Muscle layer of colon (tissue), 2 donors: Measurements from ENCODE around the gene EIF4G3.
A peak's percentile ranks its signal among the peaks of the same experiment; 100 is the strongest.

Source experiments
- H3K27ac ChIP-seq: one replicate; pipeline ENCODE4 v1.7.0; 2013; ENCODE audit warnings: low read depth, mild to moderate bottlenecking, low read length, moderate library complexity
- H3K27me3 ChIP-seq, 2 donors: one replicate each; pipeline ENCODE4 v1.7.0; 2013; ENCODE audit warnings: low read length in 2 of 2, mild to moderate bottlenecking in 2 of 2; ENCODE audit not compliant: insufficient read depth in 2 of 2, control insufficient read depth in 1 of 2
- H3K36me3 ChIP-seq: one replicate; pipeline ENCODE4 v1.7.0; 2013; ENCODE audit warnings: mild to moderate bottlenecking, low read length; ENCODE audit not compliant: insufficient read depth
- H3K4me1 ChIP-seq: one replicate; pipeline ENCODE4 v1.7.0; 2013; ENCODE audit warnings: mild to moderate bottlenecking, low read length; ENCODE audit not compliant: insufficient read depth
- H3K4me3 ChIP-seq, 2 donors: one replicate each; pipeline ENCODE4 v1.7.0; 2013; ENCODE audit warnings: low read length in 2 of 2, low read depth in 1 of 2, mild to moderate bottlenecking in 1 of 2, moderate library complexity in 1 of 2
- H3K9ac ChIP-seq: one replicate; pipeline ENCODE4 v1.7.0; 2013; ENCODE audit warnings: low read length
- H3K9me3 ChIP-seq: one replicate; pipeline ENCODE4 v1.7.0; 2013; ENCODE audit warnings: mild to moderate bottlenecking, low read length
- donor health status: abdominal sarcoma.
- donor health status: Adenocarcinoma of cecum.

EIF4G3 gene

DNA sequence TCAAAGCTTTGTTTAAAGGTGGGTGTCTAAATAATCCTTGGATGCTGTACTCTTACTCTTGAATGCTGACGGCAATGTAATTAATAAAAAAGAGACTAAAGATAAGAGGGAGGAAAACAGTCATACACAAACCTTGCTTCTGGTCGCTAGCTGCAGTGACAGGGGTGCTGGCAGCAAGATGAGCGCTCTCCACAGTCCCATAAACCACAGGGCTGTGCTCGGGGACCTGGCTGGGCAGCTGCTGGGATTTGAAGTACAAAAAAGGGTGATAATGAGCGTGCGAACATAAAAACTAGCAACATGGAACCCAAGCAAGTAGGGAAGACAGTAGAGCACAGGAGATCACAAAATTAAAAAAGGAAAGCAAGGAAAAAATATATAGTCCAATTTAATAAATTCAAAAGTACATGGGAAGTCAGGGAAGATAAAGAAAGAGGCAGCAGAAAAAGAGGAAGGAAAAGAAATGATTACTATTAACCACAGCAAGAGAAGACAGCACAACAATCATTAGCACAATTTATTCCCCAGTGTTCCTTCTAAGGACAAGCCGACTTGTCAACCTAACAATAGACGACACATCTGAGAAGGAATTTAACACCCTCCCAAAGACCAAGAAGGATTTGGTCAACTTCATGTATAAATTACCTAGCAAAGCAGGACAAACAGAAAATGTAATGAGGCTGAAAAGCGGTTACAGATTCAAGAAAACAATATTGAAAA lies 226.7 kb downstream of the EIF4G3 start:
- no peak overlapping the region for H3K4me3 ChIP-seq
- no peaks in the 10 kb centered on the region for H3K4me1 ChIP-seq
- H3K9me3 ChIP-seq, result no peaks in the 10 kb centered on the region
- H3K9ac ChIP-seq, result no peak overlapping the region
- no peak overlapping the region for H3K27ac ChIP-seq
- no peaks in the 10 kb centered on the region for H3K36me3 ChIP-seq
- no peaks in the 10 kb centered on the region for H3K27me3 ChIP-seq

DNA sequence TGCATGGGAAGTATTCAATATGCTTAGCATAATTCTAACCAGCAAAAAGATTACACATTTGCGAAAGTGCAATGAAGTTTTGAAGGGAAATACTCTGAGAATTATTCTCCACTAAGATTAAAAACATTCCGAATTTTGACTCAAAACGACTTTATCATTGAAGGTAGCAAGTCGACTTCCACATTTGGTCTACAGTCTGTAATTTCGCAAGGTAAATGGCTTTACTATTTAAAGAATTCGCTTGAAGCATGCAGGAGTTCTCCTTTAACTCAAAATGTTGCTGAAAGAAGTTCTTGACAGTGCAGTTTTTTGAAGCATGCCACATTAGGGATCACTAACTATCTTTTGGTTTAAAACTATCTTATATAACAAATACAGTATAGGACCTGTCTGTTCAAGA lies 228.6 kb downstream of the EIF4G3 start:
- H3K4me1 ChIP-seq, result no peaks in the 10 kb centered on the region
- H3K27ac ChIP-seq, result no peak overlapping the region
- H3K9me3 ChIP-seq, result no peaks in the 10 kb centered on the region
- no peak overlapping the region for H3K9ac ChIP-seq
- no peaks in the 10 kb centered on the region for H3K27me3 ChIP-seq
- H3K4me3 ChIP-seq, result no peak overlapping the region
- H3K36me3 ChIP-seq, result no peaks in the 10 kb centered on the region

DNA sequence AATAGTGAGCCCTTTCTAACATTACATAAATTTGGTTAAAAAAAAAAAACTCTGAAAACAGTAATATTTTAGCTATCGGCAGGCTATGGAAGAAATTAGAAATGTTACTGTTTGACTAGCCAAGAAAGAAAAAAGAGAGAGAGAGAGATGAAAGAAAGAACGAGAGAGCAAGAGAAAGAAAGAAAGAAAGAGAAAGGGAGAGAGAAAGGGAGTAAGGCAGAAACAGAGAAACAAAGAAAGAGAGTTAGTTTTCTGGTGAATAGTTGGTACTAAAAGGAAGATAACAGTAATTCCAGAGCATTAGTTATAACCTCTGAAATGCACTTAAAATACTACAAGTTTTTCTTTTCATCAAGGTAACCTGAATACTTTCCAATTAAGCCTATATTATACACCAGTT lies 229.3 kb downstream of the EIF4G3 start:
- Histone ChIP-seq H3K27ac (no peak overlapping the region), H3K4me1 (no peaks in the 10 kb centered on the region), H3K27me3 (no peaks in the 10 kb centered on the region), H3K9ac (no peak overlapping the region), H3K36me3 (no peaks in the 10 kb centered on the region), H3K4me3 (no peak overlapping the region), H3K9me3 (no peaks in the 10 kb centered on the region)

DNA sequence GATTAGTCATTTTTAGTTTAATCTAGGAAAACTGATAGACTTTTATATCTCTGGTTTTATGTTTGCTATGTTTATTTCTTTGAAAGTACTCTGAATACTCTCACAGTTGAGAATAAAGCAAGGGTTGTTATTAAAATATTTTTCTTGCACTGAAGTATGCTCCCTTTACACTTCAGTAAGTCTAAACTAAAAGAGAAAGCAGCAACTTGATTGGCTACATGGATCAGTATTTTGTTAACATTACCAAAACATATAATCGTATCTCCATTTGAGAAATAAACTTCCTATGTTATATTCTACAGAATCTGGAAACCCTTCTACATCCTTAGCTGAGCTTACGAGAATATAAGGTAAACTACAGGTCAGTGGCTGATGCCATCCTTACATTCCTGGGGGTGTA lies 240.1 kb downstream of the EIF4G3 start:
- Histone ChIP-seq H3K4me1 (no peaks in the 10 kb centered on the region), H3K9me3 (no peaks in the 10 kb centered on the region), H3K4me3 (peak overlapping the region in 1 of 2 donors; percentile 24), H3K27ac (peak overlapping the region; percentile 10), H3K36me3 (peaks cover 9% of the 10 kb centered on the region), H3K27me3 (no peaks in the 10 kb centered on the region), H3K9ac (no peak overlapping the region)

DNA sequence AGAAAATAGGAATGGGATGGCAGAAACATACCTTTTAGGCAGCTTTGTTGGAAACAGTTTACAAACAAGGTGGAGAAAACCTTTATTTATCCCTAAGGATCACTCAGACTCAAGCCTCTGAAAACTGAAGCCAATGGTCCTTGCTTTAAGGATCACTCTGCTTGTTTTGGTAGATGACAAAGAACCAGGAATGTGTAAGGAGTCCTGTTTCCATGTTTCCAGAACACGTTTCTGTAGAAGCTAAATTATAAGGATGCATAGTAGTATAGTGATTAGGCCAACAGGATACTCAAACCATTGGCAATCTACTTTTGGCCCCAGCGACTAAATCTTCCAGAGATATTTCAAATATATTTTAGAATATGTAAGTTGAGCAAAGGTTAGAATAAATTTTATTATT lies 240.5 kb downstream of the EIF4G3 start:
- H3K9me3 ChIP-seq, result no peaks in the 10 kb centered on the region

DNA sequence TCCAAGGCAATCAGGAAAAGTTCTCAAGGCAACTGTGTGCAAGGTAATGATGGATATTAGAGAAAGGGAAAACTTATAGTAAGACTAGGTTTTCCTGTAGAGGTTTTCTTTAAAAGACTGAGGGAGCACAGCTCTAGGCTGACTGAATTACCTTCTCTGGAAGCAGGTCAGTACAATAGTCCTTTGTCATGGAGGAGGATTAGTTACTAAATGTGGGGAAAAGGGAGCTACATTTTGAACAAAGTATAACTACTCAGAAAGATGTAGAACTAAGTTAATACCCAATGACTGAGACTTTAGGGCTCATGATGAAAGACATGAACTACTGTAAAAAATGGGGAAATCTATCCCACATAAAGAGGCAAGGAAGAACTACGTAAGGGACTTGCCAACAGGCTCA lies 241.0 kb downstream of the EIF4G3 start:
- Histone ChIP-seq H3K9me3 (no peaks in the 10 kb centered on the region), H3K36me3 (peaks cover 1% of the 10 kb centered on the region), H3K9ac (no peak overlapping the region), H3K4me3 (no peak overlapping the region), H3K27me3 (no peaks in the 10 kb centered on the region), H3K4me1 (no peaks in the 10 kb centered on the region), H3K27ac (no peak overlapping the region)

More for the DNA sequence above, 240.5 kb downstream of the EIF4G3 start:
- Histone ChIP-seq H3K27ac (no peak overlapping the region), H3K4me3 (no peak overlapping the region), H3K4me1 (no peaks in the 10 kb centered on the region), H3K27me3 (no peaks in the 10 kb centered on the region), H3K9ac (no peak overlapping the region), H3K36me3 (peaks cover 6% of the 10 kb centered on the region)

DNA sequence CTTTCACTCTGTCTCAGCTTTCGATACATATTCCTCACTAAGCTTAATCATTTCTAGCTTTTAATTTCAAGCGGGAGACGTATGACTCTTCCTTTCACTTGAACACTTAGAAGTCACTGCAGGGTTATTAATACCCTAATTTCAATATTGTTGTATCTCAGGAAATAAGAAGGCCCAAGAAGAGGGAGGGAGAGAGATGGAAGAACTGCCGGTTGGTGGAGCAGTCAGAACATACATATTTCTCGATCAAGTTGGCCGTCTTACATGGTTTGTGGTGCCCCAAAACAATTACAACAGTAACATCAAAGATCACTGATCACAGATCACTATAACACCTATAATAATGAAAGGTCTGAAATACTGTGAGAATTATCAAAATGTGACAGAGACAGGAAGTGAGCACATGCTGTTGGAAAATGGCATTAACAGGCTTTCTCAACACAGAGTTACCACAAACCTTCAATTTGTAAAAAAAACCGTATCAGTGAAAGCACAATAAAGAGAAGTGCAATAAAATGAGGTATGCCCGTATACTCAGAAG lies 244.2 kb downstream of the EIF4G3 start:
- no peaks in the 10 kb centered on the region for H3K9me3 ChIP-seq
- H3K27me3 ChIP-seq, result no peaks in the 10 kb centered on the region
- no peaks in the 10 kb centered on the region for H3K4me1 ChIP-seq
- no peaks in the 10 kb centered on the region for H3K36me3 ChIP-seq
- no peak overlapping the region for H3K4me3 ChIP-seq
- no peak overlapping the region for H3K27ac ChIP-seq
- H3K9ac ChIP-seq, result no peak overlapping the region

DNA sequence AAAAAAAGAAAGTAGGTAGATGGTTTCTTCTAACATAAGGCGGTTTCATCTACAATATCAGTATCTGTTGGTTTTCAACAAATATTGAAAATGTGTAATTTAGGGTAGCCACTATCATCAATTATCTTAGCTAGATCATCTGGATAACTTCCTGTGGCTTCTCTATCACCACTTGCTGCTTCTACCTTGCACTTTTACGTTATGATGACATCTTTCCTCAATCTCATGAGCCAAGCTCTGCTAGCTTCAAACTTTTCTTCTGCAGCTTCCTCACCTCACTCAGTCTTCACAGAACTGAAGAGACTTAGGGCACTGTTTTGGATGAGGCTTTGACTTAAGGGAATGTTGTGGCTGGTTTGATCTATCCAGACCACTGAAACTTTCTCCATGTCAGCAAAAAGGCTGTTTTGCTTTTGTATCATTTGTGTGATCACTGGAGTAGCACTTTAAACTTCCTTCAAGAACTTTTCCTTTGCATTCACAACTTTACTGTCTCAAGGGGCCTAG lies 244.7 kb downstream of the EIF4G3 start:
- Histone ChIP-seq H3K9ac (no peak overlapping the region), H3K9me3 (no peaks in the 10 kb centered on the region), H3K36me3 (no peaks in the 10 kb centered on the region), H3K4me1 (no peaks in the 10 kb centered on the region), H3K4me3 (no peak overlapping the region), H3K27me3 (no peaks in the 10 kb centered on the region), H3K27ac (no peak overlapping the region)

DNA sequence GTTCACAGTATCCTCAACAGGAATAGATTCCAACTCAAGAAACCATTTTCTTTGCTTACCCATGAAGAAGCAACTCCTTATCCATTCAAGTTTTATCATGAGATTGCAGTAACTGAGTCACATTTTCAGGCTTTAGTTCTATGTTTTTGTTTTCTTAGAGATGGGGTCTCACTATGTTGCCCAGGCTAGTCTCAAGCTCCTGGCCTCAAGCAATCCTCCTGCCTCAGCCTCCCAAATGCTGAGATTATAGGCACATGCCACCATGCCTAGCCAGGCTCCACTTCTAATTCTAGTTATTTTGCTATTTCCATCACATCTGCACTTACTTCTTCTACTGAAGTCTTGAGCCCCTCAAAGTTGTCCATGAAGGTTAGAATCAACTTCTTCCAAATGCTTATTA lies 246.3 kb downstream of the EIF4G3 start:
- no peak overlapping the region for H3K4me3 ChIP-seq
- no peaks in the 10 kb centered on the region for H3K9me3 ChIP-seq
- H3K27me3 ChIP-seq, result no peaks in the 10 kb centered on the region
- no peak overlapping the region for H3K9ac ChIP-seq
- H3K4me1 ChIP-seq, result no peaks in the 10 kb centered on the region
- no peak overlapping the region for H3K27ac ChIP-seq
- H3K36me3 ChIP-seq, result no peaks in the 10 kb centered on the region

DNA sequence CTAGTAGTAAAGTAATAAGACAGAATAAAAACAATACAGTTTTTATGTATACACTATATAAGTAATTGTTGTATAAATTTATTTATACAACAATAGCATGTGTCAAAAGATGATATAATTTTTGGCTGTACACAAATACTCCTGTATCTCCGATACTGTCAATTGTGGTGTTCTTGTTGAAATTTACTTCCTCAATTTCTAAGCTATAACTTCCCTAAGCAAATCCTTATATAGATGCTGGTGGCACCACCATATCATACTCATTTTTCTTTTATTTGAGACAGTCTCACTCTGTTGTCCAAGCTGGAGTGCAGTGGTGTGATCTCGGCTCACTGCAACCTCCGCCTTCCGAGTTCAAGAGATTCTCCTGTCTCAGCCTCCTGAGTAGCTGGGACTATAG lies 248.6 kb downstream of the EIF4G3 start:
- Histone ChIP-seq H3K4me1 (no peaks in the 10 kb centered on the region), H3K27ac (no peak overlapping the region), H3K27me3 (no peaks in the 10 kb centered on the region), H3K9ac (no peak overlapping the region), H3K4me3 (no peak overlapping the region), H3K9me3 (no peaks in the 10 kb centered on the region), H3K36me3 (no peaks in the 10 kb centered on the region)

DNA sequence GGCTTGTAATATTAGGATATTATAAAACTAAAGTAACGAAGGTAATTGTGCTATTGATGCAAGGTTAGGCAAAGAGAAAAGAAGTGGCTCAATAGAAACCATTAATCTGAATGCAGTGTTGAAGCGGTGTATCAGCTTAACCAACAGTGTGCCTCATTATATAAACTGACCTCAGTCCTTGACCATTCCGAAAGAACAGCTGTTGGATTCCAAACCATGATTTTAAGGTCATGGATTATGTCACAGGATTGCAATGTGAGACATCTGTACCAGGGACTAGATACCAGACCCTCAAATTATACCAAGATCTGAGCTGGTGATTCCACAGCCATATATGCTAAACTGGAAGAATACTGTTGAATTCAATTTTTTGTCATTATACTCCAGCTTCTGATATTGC lies 255.4 kb downstream of the EIF4G3 start:
- no peaks in the 10 kb centered on the region for H3K9me3 ChIP-seq
- H3K4me3 ChIP-seq, result no peak overlapping the region
- H3K27ac ChIP-seq, result no peak overlapping the region
- no peaks in the 10 kb centered on the region for H3K27me3 ChIP-seq
- no peak overlapping the region for H3K9ac ChIP-seq
- no peaks in the 10 kb centered on the region for H3K4me1 ChIP-seq
- no peaks in the 10 kb centered on the region for H3K36me3 ChIP-seq

DNA sequence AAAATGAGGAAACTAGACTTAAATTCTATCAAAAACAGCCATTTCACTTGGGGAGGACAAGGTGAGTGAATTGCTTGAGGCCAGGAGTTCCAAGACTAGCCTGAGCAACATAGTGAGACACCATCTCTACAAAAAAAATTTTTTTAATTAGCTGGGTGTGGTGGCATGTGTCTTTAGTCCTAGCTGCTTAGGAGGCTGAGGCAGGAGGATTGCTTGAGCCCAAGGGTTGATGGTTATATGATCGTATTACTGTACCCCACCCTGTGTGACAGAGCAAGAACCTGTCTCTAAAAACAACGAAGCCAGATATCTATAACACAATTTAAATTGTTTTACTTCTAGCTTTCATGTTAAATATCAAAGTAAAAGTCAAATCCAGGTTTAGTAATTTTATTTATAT lies 263.5 kb downstream of the EIF4G3 start:
- no peaks in the 10 kb centered on the region for H3K4me1 ChIP-seq
- H3K27ac ChIP-seq, result no peak overlapping the region
- H3K36me3 ChIP-seq, result no peaks in the 10 kb centered on the region
- H3K4me3 ChIP-seq, result no peak overlapping the region
- no peak overlapping the region for H3K9ac ChIP-seq
- H3K27me3 ChIP-seq, result no peaks in the 10 kb centered on the region
- H3K9me3 ChIP-seq, result no peaks in the 10 kb centered on the region
